ENCODE measurements around the gene NFYC.

NFYC gene

GRCh38 chr1:40757084-40757483 is 65.6 kb downstream of the NFYC start:
- TF ChIP-seq CTCF (IDR thresholded peaks at IDR 0.05; ENCODE audit: control insufficient read depth, extremely low read depth, insufficient read depth) = no peak
- no peak overlapping the region for H3K4me3 ChIP-seq (ENCODE audit: low read depth, low read length)
- DNase-seq (ENCODE audit: low read depth) = no peak

- no peak for DNase-seq (ENCODE audit: low read depth)
- H3K4me3 ChIP-seq (ENCODE audit: low read depth, low read length) = no peak overlapping the region
- TF ChIP-seq CTCF (IDR thresholded peaks at IDR 0.05; ENCODE audit: control insufficient read depth, extremely low read depth, insufficient read depth) = no peak
Observed at GRCh38 chr1:40758004-40758403, 66.5 kb downstream of the NFYC start.

- H3K4me3 ChIP-seq (ENCODE audit: low read depth, low read length) = no peak overlapping the region
- DNase-seq (ENCODE audit: low read depth) = no peak
Observed at GRCh38 chr1:40758578-40759343, 67.3 kb downstream of the NFYC start.

GRCh38 chr1:40760984-40761383 is 69.5 kb downstream of the NFYC start:
- no peak for TF ChIP-seq CTCF (IDR thresholded peaks at IDR 0.05; ENCODE audit: control insufficient read depth, extremely low read depth, insufficient read depth)
- DNase-seq (ENCODE audit: low read depth) = no peak
- H3K4me3 ChIP-seq (ENCODE audit: low read depth, low read length) = no peak overlapping the region

More at GRCh38 chr1:40758578-40759343, 67.3 kb downstream of the NFYC start:
- no peak for TF ChIP-seq CTCF (IDR thresholded peaks at IDR 0.05; ENCODE audit: control insufficient read depth, extremely low read depth, insufficient read depth)

- no peak overlapping the region for H3K4me3 ChIP-seq (ENCODE audit: low read depth, low read length)
- no peak for DNase-seq (ENCODE audit: low read depth)
- TF ChIP-seq CTCF (IDR thresholded peaks at IDR 0.05; ENCODE audit: control insufficient read depth, extremely low read depth, insufficient read depth) = no peak
Observed at GRCh38 chr1:40762144-40762923, 70.8 kb downstream of the NFYC start.

GRCh38 chr1:40763742-40764532 is 72.4 kb downstream of the NFYC start:
- no peak overlapping the region for H3K4me3 ChIP-seq (ENCODE audit: low read depth, low read length)
- TF ChIP-seq CTCF (IDR thresholded peaks at IDR 0.05; ENCODE audit: control insufficient read depth, extremely low read depth, insufficient read depth) = no peak
- no peak for DNase-seq (ENCODE audit: low read depth)

All from LNCaP clone FGC (cell line).